Trophoblast cell (in vitro differentiated cells and primary cell): ENCODE results near the gene TSPAN3.

Experiments used
- DNase-seq, 2 donors: peaks; one replicate each; pipeline ENCODE4 v3.0.0-alpha.2; 2016
- H2AFZ ChIP-seq: 2 replicates; pipeline ENCODE4 v1.6.1; 2013; ENCODE audit warnings: low read length, moderate library complexity, mild to moderate bottlenecking; ENCODE audit not compliant: insufficient read depth, poor library complexity
- H2AK5ac ChIP-seq: 2 replicates; pipeline ENCODE4 v1.6.1; 2013; ENCODE audit warnings: mild to moderate bottlenecking, low read length
- H2BK120ac ChIP-seq: 2 replicates; pipeline ENCODE4 v1.6.1; 2013; ENCODE audit warnings: low read length, mild to moderate bottlenecking, moderate library complexity; ENCODE audit not compliant: insufficient read depth, poor library complexity
- H2BK12ac ChIP-seq: 2 replicates; pipeline ENCODE4 v1.6.1; 2013; ENCODE audit warnings: mild to moderate bottlenecking, low read length, moderate library complexity
- H2BK5ac ChIP-seq: 2 replicates; pipeline ENCODE4 v1.6.1; 2013; ENCODE audit warnings: low read length, low read depth, moderate library complexity, mild to moderate bottlenecking; ENCODE audit not compliant: poor library complexity
- H3K14ac ChIP-seq: 2 replicates; pipeline ENCODE4 v1.6.1; 2013; ENCODE audit warnings: mild to moderate bottlenecking, low read length
- H3K18ac ChIP-seq: 2 replicates; pipeline ENCODE4 v1.6.1; 2013; ENCODE audit warnings: mild to moderate bottlenecking, low read length
- H3K23ac ChIP-seq: 2 replicates; pipeline ENCODE4 v1.6.1; 2013; ENCODE audit warnings: low read length
- H3K27ac ChIP-seq: 2 replicates; pipeline ENCODE4 v1.5.1; 2013; ENCODE audit warnings: low read depth, mild to moderate bottlenecking, inconsistent platforms, low read length, moderate library complexity
- H3K27me3 ChIP-seq: 2 replicates; pipeline ENCODE4 v1.6.1; 2013; ENCODE audit warnings: inconsistent platforms, mild to moderate bottlenecking, low read length, moderate library complexity; ENCODE audit not compliant: insufficient read depth
- H3K36me3 ChIP-seq, 2 experiments: 1 replicate in 1 of 2; 2 replicates in 1 of 2; pipeline ENCODE4 v1.6.1; 2013; ENCODE audit warnings: low read length in 2 of 2, mild to moderate bottlenecking in 2 of 2, moderate library complexity in 1 of 2; ENCODE audit not compliant: insufficient read depth in 2 of 2, control insufficient read depth in 1 of 2
- H3K4ac ChIP-seq: 2 replicates; pipeline ENCODE4 v1.6.1; 2013; ENCODE audit warnings: low read depth, mild to moderate bottlenecking, low read length, moderate library complexity
- H3K4me1 ChIP-seq, 2 experiments: 1 replicate in 1 of 2; 2 replicates in 1 of 2; pipeline ENCODE4 v1.6.1; 2013; ENCODE audit warnings: low read length in 2 of 2, mild to moderate bottlenecking in 2 of 2, moderate library complexity in 1 of 2; ENCODE audit not compliant: insufficient read depth in 2 of 2, control insufficient read depth in 1 of 2
- H3K4me2 ChIP-seq: 2 replicates; pipeline ENCODE4 v1.6.1; 2013; ENCODE audit warnings: inconsistent platforms, mild to moderate bottlenecking, low read length, moderate library complexity
- H3K4me3 ChIP-seq: 2 replicates; pipeline ENCODE4 v1.5.1; 2013; ENCODE audit warnings: mild to moderate bottlenecking, low read depth, low read length, inconsistent platforms
- H3K79me1 ChIP-seq: one replicate; pipeline ENCODE4 v1.6.1; 2013; ENCODE audit warnings: low read length
- H3K79me2 ChIP-seq: 2 replicates; pipeline ENCODE4 v1.6.1; 2013; ENCODE audit warnings: low read length, mild to moderate bottlenecking; ENCODE audit not compliant: control insufficient read depth, insufficient read depth, poor library complexity
- H3K9ac ChIP-seq: 2 replicates; pipeline ENCODE4 v1.6.1; 2013; ENCODE audit warnings: mild to moderate bottlenecking, low read length
- H3K9me3 ChIP-seq: 2 replicates; pipeline ENCODE4 v1.6.1; 2013; ENCODE audit warnings: low read depth, mild to moderate bottlenecking, control low read depth, inconsistent platforms, low read length; ENCODE audit not compliant: insufficient read depth
- H4K12ac ChIP-seq: 2 replicates; pipeline ENCODE4 v1.6.1; 2013; ENCODE audit warnings: low read depth, mild to moderate bottlenecking, low read length, moderate library complexity
- H4K8ac ChIP-seq: 2 replicates; pipeline ENCODE4 v1.6.1; 2013; ENCODE audit warnings: low read depth, mild to moderate bottlenecking, low read length, moderate library complexity
- H4K91ac ChIP-seq: one replicate; pipeline ENCODE4 v1.6.1; 2013; ENCODE audit warnings: low read depth, mild to moderate bottlenecking, low read length, moderate library complexity
- WGBS: extraction: QIAGEN DNeasy Blood & Tissue Kit; methylation state at CpG from one replicate; pipeline ENCODE4 v1.1.7; 2013; ENCODE audit warnings: missing lambda C conversion rate; ENCODE audit not compliant: insufficient read length, insufficient coverage; ENCODE audit errors: extremely low coverage; 5-methylcytosine and 5-hydroxymethylcytosine counted together

Gene TSPAN3

GRCh38 chr15:77021088-77021481 is 49.8 kb downstream of the TSPAN3 start:
- Histone ChIP-seq H3K4me3 (no peak overlapping the region), H4K8ac (no peak overlapping the region), H3K14ac (no peak overlapping the region), H3K18ac (no peak overlapping the region), H2AK5ac (no peak overlapping the region), H3K9ac (no peak overlapping the region), H3K4ac (no peak overlapping the region), H3K79me2 (no peaks in the 10 kb centered on the region), H3K27me3 (no peaks in the 10 kb centered on the region), H4K12ac (no peak overlapping the region), H3K27ac (no peak overlapping the region), H2BK120ac (no peak overlapping the region), H2AFZ (no peak overlapping the region), H3K4me1 (peaks cover 3 to 6% of the 10 kb centered on the region in 2 experiments), H3K36me3 (no peaks in the 10 kb centered on the region), H2BK12ac (no peak overlapping the region), H3K23ac (no peak overlapping the region), H3K9me3 (no peaks in the 10 kb centered on the region), H2BK5ac (no peak overlapping the region), H3K79me1 (no peaks in the 10 kb centered on the region), H3K4me2 (no peak overlapping the region), H4K91ac (no peak overlapping the region)
- no CpG with 5 or more reads among the region's 9 CpGs for WGBS
- DNase-seq = no peak

GRCh38 chr15:77020348-77021087 is 50.4 kb downstream of the TSPAN3 start:
- Histone ChIP-seq H3K9ac (no peak overlapping the region), H2BK12ac (no peak overlapping the region), H3K36me3 (no peaks in the 10 kb centered on the region), H3K4me1 (peaks cover 3 to 6% of the 10 kb centered on the region in 2 experiments), H2BK5ac (no peak overlapping the region), H3K79me1 (no peaks in the 10 kb centered on the region), H2BK120ac (no peak overlapping the region), H3K4me3 (no peak overlapping the region), H3K23ac (no peak overlapping the region), H3K79me2 (no peaks in the 10 kb centered on the region), H2AFZ (no peak overlapping the region), H4K8ac (no peak overlapping the region), H3K4ac (no peak overlapping the region), H3K14ac (no peak overlapping the region), H4K91ac (no peak overlapping the region), H4K12ac (no peak overlapping the region), H3K4me2 (no peak overlapping the region), H3K27ac (no peak overlapping the region), H3K9me3 (no peaks in the 10 kb centered on the region), H3K27me3 (no peaks in the 10 kb centered on the region), H3K18ac (no peak overlapping the region), H2AK5ac (no peak overlapping the region)
- DNase-seq = no peak
- WGBS = no CpG with 5 or more reads among the region's 6 CpGs

GRCh38 chr15:77019521-77020331 is 51.2 kb downstream of the TSPAN3 start:
- Histone ChIP-seq H2AK5ac (no peak overlapping the region), H2AFZ (no peak overlapping the region), H3K4me2 (no peak overlapping the region), H4K91ac (no peak overlapping the region), H4K12ac (no peak overlapping the region), H3K79me2 (no peaks in the 10 kb centered on the region), H3K18ac (no peak overlapping the region), H2BK12ac (no peak overlapping the region), H3K9ac (no peak overlapping the region), H4K8ac (no peak overlapping the region), H3K4ac (no peak overlapping the region), H2BK5ac (no peak overlapping the region), H3K9me3 (no peaks in the 10 kb centered on the region), H3K27ac (no peak overlapping the region), H3K14ac (no peak overlapping the region), H3K4me3 (no peak overlapping the region), H3K36me3 (no peaks in the 10 kb centered on the region), H3K23ac (no peak overlapping the region), H3K27me3 (no peaks in the 10 kb centered on the region), H2BK120ac (no peak overlapping the region), H3K79me1 (no peaks in the 10 kb centered on the region), H3K4me1 (peaks cover 3 to 6% of the 10 kb centered on the region in 2 experiments)
- no CpG with 5 or more reads among the region's 12 CpGs for WGBS
- DNase-seq = no peak

- no CpG with 5 or more reads among the region's 11 CpGs for WGBS
- H3K4me3 ChIP-seq = no peak overlapping the region
- no peaks in the 10 kb centered on the region for H3K36me3 ChIP-seq
- no peaks in the 10 kb centered on the region for H3K79me1 ChIP-seq
- no peak overlapping the region for H3K4ac ChIP-seq
- no peak overlapping the region for H4K91ac ChIP-seq
- H3K79me2 ChIP-seq = no peaks in the 10 kb centered on the region
- no peak overlapping the region for H4K12ac ChIP-seq
- H2BK5ac ChIP-seq = no peak overlapping the region
- H2AK5ac ChIP-seq = no peak overlapping the region
- no peak overlapping the region for H3K14ac ChIP-seq
- H3K4me2 ChIP-seq = no peak overlapping the region
- no peak overlapping the region for H2BK12ac ChIP-seq
- no peak overlapping the region for H3K9ac ChIP-seq
- H4K8ac ChIP-seq = no peak overlapping the region
- no peak overlapping the region for H2AFZ ChIP-seq
- no peak overlapping the region for H3K23ac ChIP-seq
- peaks cover 3 to 6% of the 10 kb centered on the region in 2 experiments for H3K4me1 ChIP-seq
- H3K27me3 ChIP-seq = no peaks in the 10 kb centered on the region
- no peak for DNase-seq
- peaks cover 1% of the 10 kb centered on the region for H3K9me3 ChIP-seq
- no peak overlapping the region for H2BK120ac ChIP-seq
- no peak overlapping the region for H3K18ac ChIP-seq
- no peak overlapping the region for H3K27ac ChIP-seq
Observed at GRCh38 chr15:77018796-77019505, 52.0 kb downstream of the TSPAN3 start.
